PFSK-1 (cell line): Measurements from ENCODE around the gene CARS2.

Experiments
- POLR2AphosphoS5 ChIP-seq: IDR thresholded peaks from 2 replicates; pipeline ENCODE4 v1.6.1; 2012; ENCODE audit warnings: low read depth, mild to moderate bottlenecking, control low read depth, low read length, moderate library complexity
- SIN3A ChIP-seq: IDR thresholded peaks from 2 replicates; pipeline ENCODE4 v1.6.1; 2012; ENCODE audit warnings: mild to moderate bottlenecking, low read length, moderate library complexity, borderline replicate concordance; ENCODE audit not compliant: insufficient read depth

- TF ChIP-seq SIN3A = no peak
- no peak for TF ChIP-seq POLR2AphosphoS5
These were observed 7.2 kb downstream of the CARS2 start for GRCh38 chr13:110698689-110699088.
